Tibial nerve (tissue), 3 donors: ENCODE data around the gene STPG1.

ENCODE experiments used
- CTCF ChIP-seq, 5 experiments: fragments of 200-600 bp in 3 of 5; fragments of 450-650 bp in 2 of 5; sonication (generic) in 3 of 5; IDR thresholded peaks; one replicate each; pipeline ENCODE4 v1.5.1; 2016 to 2019; ENCODE audit warnings: antibody characterized with exemption in 5 of 5, mild to moderate bottlenecking in 3 of 5, moderate library complexity in 2 of 5
- POLR2A ChIP-seq, 2 donors: fragments of 450-650 bp; IDR thresholded peaks; one replicate each; pipeline ENCODE4 v1.6.1; 2017; ENCODE audit warnings: antibody characterized with exemption in 2 of 2, mild to moderate bottlenecking in 2 of 2, moderate library complexity in 2 of 2

- TF ChIP-seq CTCF (IDR thresholded peaks at IDR 0.05) (no peak), POLR2A (IDR thresholded peaks at IDR 0.05) (no peak)
Observed at GRCh38 chr1:24311234-24311633, 102.3 kb downstream of the STPG1 start.
